GM19395 (cell line): ENCODE results near the gene AKR1C3.
"Not testable (repeated sequence)": the region's sequence is repeated elsewhere in the genome, so short reads cannot be mapped to it uniquely, and the experiment has no call there.

Experiments
- ATAC-seq: cut with Tn5 transposase; IDR thresholded peaks from one replicate; pipeline ENCODE4 v1.9.1; 2021; ENCODE audit warnings: mild to moderate bottlenecking, moderate library complexity; ENCODE audit not compliant: unreplicated experiment

AKR1C3 gene

GRCh38 chr10:5088703-5089261 is 5.4 kb upstream of the AKR1C3 start:
- ATAC-seq, result no peak

GRCh38 chr10:5089865-5090264 is 4.3 kb upstream of the AKR1C3 start:
- no peak for ATAC-seq

- ATAC-seq, result no peak
Observed at GRCh38 chr10:5090551-5090950, 3.7 kb upstream of the AKR1C3 start.

GRCh38 chr10:5091196-5091595 is 3.0 kb upstream of the AKR1C3 start:
- ATAC-seq, result no peak

GRCh38 chr10:5092375-5092774 is 1.8 kb upstream of the AKR1C3 start:
- ATAC-seq, result no peak

- ATAC-seq, result no peak
Observed at GRCh38 chr10:5092848-5093790, 1.1 kb upstream of the AKR1C3 start.

- ATAC-seq, result no peak
Observed at GRCh38 chr10:5095687-5096086, 1.5 kb downstream of the AKR1C3 start.

- no peak for ATAC-seq
Observed at GRCh38 chr10:5096108-5096507, 1.9 kb downstream of the AKR1C3 start.

- not testable (repeated sequence) for ATAC-seq
Observed at GRCh38 chr10:5102479-5102878, 8.3 kb downstream of the AKR1C3 start.

GRCh38 chr10:5103481-5103880 is 9.3 kb downstream of the AKR1C3 start:
- no peak for ATAC-seq

GRCh38 chr10:5105626-5106025 is 11.4 kb downstream of the AKR1C3 start:
- no peak for ATAC-seq

GRCh38 chr10:5106553-5106952 is 12.3 kb downstream of the AKR1C3 start:
- no peak for ATAC-seq

GRCh38 chr10:5107860-5108526 is 13.8 kb downstream of the AKR1C3 start:
- no peak for ATAC-seq

GRCh38 chr10:5108658-5109416 is 14.6 kb downstream of the AKR1C3 start:
- no peak for ATAC-seq

GRCh38 chr10:5109861-5110260 is 15.6 kb downstream of the AKR1C3 start:
- not testable (repeated sequence) for ATAC-seq

GRCh38 chr10:5116621-5117020 is 22.4 kb downstream of the AKR1C3 start:
- ATAC-seq, result no peak

- ATAC-seq, result no peak
Observed at GRCh38 chr10:5117026-5117425, 22.8 kb downstream of the AKR1C3 start.

- not testable (repeated sequence) for ATAC-seq
Observed at GRCh38 chr10:5119997-5120396, 25.8 kb downstream of the AKR1C3 start.

- ATAC-seq, result no peak
Observed at GRCh38 chr10:5123886-5124285, 29.7 kb downstream of the AKR1C3 start.

GRCh38 chr10:5125315-5126044 is 31.3 kb downstream of the AKR1C3 start:
- ATAC-seq, result no peak
